Astrocyte of the spinal cord (primary cell): ENCODE measurements around the gene NCMAP.

ENCODE experiments used
- DNase-seq: peaks from one replicate; pipeline ENCODE4 v3.0.0; 2011; ENCODE audit warnings: low read depth, low spot score
- H3K4me3 ChIP-seq: 2 replicates; pipeline ENCODE4 v1.5.1; 2011; ENCODE audit warnings: low read depth, mild to moderate bottlenecking, low read length, moderate library complexity
- in situ Hi-C: cut with HindIII; loops from 2 replicates; pipeline ENCODE4 v1.10.0; 2017; ENCODE audit warnings: low sequenced_read_pairs
- TF ChIP-seq, protein P1 (sequence below): IDR thresholded peaks from 2 replicates; pipeline ENCODE4 v1.5.1; 2012; ENCODE audit warnings: low read depth, mild to moderate bottlenecking, low read length, inconsistent platforms

Gene NCMAP

GRCh38 chr1:24584171-24584647, 28.3 kb downstream of the NCMAP start:
- in situ Hi-C loops: no loop called here
- no peak for DNase-seq
- TF ChIP-seq, protein P1, sequence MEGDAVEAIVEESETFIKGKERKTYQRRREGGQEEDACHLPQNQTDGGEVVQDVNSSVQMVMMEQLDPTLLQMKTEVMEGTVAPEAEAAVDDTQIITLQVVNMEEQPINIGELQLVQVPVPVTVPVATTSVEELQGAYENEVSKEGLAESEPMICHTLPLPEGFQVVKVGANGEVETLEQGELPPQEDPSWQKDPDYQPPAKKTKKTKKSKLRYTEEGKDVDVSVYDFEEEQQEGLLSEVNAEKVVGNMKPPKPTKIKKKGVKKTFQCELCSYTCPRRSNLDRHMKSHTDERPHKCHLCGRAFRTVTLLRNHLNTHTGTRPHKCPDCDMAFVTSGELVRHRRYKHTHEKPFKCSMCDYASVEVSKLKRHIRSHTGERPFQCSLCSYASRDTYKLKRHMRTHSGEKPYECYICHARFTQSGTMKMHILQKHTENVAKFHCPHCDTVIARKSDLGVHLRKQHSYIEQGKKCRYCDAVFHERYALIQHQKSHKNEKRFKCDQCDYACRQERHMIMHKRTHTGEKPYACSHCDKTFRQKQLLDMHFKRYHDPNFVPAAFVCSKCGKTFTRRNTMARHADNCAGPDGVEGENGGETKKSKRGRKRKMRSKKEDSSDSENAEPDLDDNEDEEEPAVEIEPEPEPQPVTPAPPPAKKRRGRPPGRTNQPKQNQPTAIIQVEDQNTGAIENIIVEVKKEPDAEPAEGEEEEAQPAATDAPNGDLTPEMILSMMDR: no peak
- no peak overlapping the region for H3K4me3 ChIP-seq

GRCh38 chr1:24586119-24586518, 30.2 kb downstream of the NCMAP start:
- DNase-seq: no peak
- H3K4me3 ChIP-seq: no peak overlapping the region
- in situ Hi-C loops: no loop called here
- TF ChIP-seq, protein P1: no peak

- peak; percentile 48 for DNase-seq
- H3K4me3 ChIP-seq: no peak overlapping the region
- TF ChIP-seq, protein P1: peak; percentile 79
- in situ Hi-C loops: no loop called here
Observed at GRCh38 chr1:24586970-24587820, 31.3 kb downstream of the NCMAP start.

- H3K4me3 ChIP-seq: no peak overlapping the region
- TF ChIP-seq, protein P1: no peak
- no peak for DNase-seq
- in situ Hi-C loops: no loop called here
Observed at GRCh38 chr1:24588573-24588972, 32.7 kb downstream of the NCMAP start.

GRCh38 chr1:24589200-24589599, 33.3 kb downstream of the NCMAP start:
- DNase-seq: no peak
- in situ Hi-C loops: no loop called here
- H3K4me3 ChIP-seq: no peak overlapping the region
- TF ChIP-seq, protein P1: no peak

DNA sequence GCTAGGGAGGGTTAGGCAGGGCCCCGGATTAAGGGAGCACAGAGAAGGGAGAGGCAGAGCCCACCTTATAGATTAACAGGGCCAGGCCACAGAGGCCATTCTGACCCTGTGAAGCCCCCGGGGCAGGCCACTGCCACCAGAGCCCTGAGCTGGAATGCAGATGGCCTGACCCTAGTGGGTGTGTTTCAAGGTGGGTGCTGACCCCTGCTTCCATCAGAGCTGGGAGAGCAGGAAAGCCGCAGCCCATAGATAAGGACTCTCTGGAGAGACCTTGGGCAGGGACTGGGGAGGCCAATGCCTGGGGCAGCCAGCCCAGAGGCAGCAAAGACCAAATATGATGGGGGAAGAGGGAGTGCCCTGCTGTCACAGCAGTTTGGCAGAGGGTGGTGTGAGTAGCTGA, 35.9 kb downstream of the NCMAP start:
- no peak for DNase-seq
- TF ChIP-seq, protein P1: no peak
- in situ Hi-C loops: no loop called here
- H3K4me3 ChIP-seq: no peak overlapping the region
